ENCODE data around the gene MAP3K9.

Gene MAP3K9

DNA sequence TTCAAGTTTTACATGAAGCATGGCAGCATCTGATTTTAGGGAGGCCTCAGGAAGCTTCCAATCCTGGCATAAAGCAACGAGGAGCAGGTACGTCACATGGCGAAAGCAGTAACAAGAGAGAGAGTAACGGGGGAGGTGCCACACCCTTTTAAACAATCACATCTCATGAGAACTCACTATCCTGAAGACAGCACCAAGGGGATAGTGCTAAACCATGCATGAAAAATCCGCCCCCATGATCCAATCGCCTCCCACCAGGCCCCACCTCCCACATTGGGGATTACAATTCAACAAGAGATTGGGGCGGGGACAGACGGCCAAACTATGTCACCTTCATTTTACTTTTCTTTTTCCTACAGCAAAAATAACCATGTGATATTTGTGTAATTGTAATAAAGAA lies 7.2 kb upstream of the MAP3K9 start:
- no peak for DNase-seq

- no peak for DNase-seq
Observed at GRCh38 chr14:70814466-70814865, 5.2 kb upstream of the MAP3K9 start.

- DNase-seq = no peak
Observed at GRCh38 chr14:70812124-70812818, 3.0 kb upstream of the MAP3K9 start.

GRCh38 chr14:70811578-70811977 lies 2.3 kb upstream of the MAP3K9 start:
- no peak for DNase-seq

DNA sequence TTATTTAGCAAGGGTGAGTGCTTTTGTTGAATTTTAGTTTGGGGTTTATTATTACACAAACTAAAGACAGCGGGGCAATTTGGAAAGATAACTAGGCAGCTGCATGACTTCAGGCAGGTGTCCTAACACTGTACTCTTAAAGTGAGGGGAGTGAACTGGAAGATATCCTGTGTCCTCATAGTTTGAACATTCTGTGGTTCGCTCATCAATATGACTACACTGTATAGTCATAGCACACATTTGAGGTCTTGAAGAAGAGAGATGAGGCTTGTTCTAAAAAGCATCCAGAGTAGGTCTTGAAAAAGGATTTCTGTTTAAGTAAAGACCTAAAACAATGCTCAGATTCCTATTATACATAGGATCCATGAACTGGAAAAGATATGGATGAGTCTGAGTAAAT lies 1.7 kb upstream of the MAP3K9 start:
- no peak for DNase-seq

DNA sequence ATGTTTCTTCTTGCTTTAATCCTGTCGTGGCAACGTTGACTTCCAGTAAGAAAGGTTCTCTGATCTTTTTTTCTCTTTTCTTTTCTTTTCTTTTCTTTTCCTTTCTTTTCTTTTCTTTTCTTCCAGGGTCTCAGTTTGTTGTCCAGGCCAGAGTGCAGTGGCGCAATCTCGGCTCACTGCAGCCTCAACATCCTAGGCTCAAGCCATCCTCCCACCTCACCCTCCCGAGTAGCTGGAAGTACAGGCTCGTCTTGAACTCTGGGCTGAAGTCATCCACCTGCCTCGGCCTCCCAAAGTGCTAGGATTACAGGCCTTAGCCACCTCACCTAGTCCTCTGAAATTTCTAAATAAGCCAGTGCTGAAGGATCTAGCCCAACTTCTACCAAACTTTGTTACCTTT lies 1.3 kb upstream of the MAP3K9 start:
- no peak for DNase-seq

DNA sequence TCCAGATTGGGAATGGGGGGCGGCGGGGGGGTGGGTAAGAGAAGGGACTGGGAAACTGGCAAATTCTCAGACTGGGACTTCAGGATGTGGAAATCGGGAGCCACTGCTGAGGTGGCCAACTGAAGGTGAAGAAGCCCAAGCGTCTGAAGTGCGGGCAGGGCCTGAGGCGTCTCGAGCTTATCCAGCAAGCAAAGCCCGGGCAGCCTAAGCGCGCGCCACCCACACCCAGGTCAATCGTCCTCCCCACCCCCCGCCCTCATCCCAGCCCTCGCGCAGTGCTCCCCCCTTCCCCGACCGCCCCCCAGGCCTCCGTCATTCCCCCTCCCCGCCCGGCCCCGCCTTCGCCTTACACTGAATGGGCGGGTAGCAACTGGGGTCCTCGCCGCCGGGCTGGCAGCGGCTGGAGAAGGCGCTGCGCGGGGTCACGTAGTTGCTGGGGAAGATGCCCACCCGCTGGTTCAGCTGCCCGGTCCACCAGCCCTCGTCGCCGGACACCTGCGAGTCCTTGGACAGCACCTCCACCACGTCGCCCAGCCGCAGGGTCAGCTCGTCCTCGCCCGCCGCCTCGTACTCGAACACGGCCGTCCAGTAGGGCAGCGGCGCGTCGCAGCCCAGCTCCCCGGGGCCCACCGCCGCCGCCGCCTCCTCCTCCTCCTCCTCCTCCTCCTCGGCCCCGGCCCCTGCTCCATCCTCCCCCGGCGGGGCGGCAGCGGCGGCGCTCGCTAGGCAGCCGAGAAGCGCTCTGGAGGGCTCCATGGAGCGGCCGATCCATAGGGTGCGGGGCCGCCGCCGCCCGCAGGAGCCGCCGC lies 693 bp downstream of the MAP3K9 start:
- peak; percentile 44 to 54 for DNase-seq

DNA sequence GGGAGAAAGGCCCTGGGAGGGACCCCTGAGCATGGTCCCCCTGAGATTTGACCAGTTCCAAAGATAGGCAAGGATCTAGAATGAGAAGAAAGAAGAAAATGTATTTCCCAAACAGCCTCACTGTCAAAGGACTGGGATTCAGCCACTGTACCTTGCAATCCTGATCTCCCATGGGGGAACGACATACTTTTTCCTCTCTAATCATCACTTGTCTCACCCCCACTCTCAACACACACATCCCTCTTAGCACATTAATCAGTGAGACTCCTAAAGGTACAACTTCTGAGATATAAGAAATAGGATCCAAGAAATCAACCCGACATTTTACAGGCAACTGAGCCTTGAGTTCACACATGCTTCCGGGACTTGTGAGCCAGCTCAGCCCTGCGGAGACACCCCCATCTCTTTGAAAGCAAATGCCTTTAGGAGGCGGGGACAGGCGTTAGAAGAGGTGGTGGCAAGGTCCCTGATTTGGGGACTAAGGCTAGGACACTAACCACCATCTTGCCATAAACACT lies 1.4 kb downstream of the MAP3K9 start:
- peak; percentile 55 to 64 for DNase-seq

DNA sequence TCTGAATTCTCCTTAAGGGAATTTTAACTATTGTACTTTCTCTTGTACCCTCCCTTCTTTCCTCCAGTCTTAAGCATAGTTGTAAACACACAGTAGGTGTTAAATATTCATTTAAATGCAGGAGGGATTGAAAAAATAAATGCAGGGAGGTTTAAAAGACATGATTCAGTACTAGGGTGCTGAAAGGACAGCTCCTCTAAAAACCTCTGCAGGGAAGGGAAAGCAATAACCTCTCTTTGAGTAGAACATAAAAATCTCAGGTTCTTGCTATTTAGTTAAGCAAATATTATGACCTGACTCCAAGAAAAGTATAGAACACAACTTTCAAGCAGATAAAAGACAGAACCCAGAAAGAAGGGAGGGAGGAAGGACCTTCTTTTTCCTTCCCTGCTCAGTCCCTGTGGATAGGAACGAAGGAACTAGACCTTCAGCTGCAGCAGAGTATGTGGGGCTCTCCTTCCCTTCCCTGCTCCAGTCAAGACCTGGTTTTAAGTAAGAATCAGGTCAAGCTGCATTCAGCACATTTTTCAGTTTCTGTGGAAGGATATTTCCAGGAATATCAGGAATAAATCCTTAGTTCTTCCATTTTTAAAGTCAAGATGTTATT lies 4.7 kb downstream of the MAP3K9 start:
- no peak for DNase-seq

DNA sequence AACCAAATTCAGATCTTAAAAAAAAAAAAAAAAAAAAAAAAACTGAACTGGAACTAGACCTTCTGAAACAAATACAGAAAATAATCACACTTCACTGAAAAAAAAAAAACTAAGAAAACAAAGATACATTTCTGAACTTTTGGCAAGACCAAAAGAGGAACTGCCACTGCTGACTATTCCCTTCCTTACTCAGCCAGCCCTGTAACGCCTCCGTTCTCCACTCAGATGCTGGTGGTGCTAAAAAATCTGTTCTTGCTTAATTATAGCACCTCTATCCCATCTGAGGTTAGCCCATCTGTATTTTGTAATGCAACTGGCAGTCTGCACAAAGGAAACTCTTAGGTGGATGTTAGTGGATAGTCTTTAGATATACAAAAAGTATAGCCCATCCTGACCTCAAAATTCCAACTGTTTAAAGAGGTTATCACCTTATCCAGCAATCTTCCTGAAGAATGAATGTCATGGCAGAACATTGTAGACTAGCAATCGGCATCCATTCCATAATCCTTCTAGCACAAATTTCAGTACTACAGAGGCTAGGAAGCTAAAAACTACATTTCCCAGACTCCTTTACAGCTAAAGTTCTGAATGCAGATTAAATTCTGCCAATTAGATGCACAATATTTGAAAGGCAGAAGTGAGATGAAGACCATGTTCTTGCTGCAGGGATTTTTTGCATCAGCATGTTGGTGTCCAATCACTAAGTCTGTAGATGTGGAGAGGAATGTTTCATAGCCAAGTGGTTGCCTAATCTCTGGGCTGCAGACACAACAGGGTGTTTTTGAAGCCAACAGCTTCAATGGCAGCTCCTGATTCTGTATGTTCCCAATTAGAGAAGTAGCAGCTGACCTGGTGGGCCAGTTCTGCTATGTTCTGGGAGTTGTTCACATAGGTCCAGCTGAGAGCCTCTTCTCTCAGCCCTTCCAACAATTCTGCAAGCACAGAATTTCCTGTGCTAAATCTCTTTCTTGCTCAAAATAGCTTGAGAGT lies 5.7 kb downstream of the MAP3K9 start:
- DNase-seq = peak in 1 of 2 donors; percentile 33

DNA sequence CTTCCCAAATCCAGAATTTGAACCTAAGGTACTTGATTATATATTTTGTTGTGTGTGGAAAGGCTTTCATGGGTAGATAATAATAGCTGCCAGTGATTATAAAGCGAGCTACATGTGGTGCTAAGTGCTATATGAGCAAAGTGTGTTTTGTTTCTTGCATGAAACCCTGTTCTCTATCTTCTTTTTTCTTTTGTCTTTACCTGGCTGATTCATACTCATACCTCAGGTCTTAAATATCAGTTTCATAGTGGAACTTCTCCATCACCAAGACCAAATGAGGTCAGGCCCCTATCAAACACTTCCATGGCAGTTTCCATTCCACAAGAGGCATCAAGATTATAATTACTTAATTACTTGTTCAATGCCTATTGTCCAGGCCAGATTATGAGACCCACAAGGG lies 6.9 kb downstream of the MAP3K9 start:
- no peak for DNase-seq

- no peak for DNase-seq
Observed at GRCh38 chr14:70801836-70802235, 7.5 kb downstream of the MAP3K9 start.

DNA sequence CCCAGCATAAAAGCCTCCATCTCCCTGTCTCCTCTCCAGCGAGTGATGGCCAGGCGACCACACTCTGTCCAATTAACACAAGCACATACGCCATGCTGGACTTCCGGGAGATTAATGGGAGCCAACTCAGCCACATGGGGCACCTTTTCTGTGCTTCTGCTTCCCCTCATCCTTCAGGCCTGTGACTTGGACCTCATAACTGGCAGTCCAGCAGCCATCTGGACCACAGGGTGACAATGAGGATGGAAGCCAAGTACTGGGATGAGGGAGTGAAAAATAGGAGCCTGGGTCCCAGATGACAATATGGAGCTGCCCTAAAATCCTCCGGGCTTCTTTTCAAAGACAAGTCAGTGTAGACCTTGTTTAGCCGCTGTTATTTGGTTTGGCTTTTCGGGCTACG lies 12.8 kb downstream of the MAP3K9 start:
- DNase-seq = no peak

GRCh38 chr14:70794294-70794693 lies 15.0 kb downstream of the MAP3K9 start:
- no peak for DNase-seq

GRCh38 chr14:70793637-70794036 lies 15.7 kb downstream of the MAP3K9 start:
- DNase-seq = no peak

DNA sequence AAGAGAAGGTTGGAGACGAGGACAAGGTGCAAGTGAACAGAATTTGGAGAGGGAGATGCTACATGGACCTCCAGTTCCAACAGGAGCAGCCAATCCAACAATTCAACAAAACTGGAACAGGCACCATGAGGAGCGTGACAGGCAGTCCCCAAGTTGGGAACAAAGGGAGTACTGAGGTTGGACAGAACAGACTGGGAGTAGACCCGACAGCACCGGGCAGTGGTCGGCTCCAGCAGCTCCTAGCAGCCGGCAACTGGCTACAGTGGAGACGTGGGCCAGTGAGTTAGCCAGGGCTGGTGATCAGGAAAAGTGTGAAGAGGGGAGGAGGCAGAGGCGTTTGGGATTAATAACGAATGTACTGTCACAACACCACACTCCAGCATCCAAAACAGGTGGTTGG lies 16.4 kb downstream of the MAP3K9 start:
- DNase-seq = no peak

GRCh38 chr14:70791971-70792370 lies 17.3 kb downstream of the MAP3K9 start:
- DNase-seq = no peak

DNA sequence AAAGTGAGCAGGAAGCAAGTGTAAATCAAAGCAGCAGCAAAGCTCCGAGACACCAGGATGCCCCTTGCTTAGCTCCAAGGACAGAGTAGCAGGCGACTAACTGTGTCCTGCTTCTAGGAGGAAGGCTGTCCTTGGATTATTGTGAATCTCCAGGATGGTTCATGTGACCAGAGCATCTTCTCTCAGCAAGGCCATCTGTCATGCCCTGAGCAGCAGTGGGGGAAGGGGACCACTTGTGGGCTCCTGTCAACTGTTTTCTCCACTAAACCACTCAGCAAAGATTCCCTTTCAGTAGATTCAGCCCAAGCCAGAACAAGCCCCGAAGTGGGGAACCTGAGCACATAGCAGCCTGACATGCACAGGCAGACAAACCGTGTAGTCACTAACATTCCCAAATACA lies 19.4 kb downstream of the MAP3K9 start:
- no peak for DNase-seq

- no peak for DNase-seq
Observed at GRCh38 chr14:70789361-70789760, 20.0 kb downstream of the MAP3K9 start.

DNA sequence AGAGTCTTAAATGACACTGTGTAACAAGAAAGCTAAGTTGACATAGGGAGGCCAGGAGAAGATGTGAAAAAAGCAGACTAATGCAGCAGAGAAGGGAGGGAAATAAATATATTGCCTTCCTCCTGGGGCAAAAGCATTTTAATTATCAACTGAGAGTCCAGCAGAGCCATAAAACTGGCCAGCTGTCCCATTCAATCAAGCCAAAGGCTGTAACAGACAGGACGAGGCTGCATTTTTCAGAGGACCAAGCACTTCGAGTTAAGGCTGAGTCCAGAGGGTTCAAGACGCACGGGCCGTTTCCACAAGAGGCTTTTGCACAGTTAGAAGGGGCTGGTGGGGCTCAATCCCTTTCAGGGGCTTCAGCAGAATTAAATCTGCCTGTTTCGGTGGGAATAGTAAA lies 20.4 kb downstream of the MAP3K9 start:
- DNase-seq = no peak

DNA sequence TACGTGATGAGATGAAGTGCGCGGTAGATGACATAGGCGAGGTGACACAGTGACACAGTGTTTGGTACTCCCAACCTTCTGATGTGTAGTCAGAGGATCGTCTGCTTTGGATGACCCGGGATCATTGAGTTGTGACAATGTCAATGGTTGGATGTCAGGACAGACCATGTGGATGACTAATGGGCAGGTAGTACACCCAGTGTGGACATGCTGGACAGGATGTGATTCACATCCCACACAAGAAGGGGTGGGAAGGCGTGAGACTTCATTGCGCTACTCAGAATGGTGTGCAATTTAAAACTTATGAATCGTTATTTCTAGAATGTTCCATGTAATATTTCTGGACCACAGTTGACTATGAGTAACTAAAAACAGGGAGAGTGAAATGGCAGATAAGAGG lies 23.8 kb downstream of the MAP3K9 start:
- no peak for DNase-seq

DNA sequence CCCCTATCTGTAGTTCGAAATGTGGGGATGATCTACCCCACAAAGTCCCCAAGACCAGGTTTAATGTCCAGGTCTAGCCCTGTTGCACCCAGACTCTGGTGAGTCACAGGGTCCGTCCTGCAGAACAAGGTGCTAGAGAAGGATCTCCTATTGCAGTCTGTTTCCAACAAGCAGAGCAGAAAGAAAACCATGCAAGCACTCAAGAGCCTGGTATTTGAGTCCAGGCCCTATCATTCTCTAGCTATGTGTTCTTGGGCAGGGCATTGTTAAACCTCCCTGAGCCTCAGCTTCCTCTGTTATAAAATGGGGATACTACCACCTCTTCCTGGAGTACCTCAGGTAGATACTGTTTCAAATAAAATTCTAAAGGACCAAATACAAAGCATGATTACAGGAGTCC lies 24.4 kb downstream of the MAP3K9 start:
- DNase-seq = no peak

DNA sequence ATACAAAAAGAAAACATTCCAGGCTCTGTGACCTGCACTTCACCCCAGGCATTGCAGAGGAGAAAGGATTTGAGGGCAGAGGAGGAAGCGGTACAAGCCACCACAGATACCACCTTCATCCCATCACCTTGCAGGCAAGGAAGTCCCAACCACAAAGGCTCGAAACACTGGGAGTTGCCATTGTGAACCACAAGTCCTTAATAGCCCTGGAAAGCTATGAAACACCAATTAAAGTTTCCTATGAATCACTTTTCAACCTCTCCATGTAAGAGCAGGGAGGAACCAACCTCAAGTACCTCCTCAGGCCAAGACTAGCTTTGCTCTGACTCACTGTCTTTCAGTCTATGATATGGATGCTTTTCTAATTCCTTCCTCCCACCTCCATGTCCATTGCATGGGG lies 27.0 kb downstream of the MAP3K9 start:
- no peak for DNase-seq
